Measurements from ENCODE around the gene HOOK1.
"Not testable (repeated sequence)": the region's sequence is repeated elsewhere in the genome, so short reads cannot be mapped to it uniquely, and the experiment has no call there.

DNA sequence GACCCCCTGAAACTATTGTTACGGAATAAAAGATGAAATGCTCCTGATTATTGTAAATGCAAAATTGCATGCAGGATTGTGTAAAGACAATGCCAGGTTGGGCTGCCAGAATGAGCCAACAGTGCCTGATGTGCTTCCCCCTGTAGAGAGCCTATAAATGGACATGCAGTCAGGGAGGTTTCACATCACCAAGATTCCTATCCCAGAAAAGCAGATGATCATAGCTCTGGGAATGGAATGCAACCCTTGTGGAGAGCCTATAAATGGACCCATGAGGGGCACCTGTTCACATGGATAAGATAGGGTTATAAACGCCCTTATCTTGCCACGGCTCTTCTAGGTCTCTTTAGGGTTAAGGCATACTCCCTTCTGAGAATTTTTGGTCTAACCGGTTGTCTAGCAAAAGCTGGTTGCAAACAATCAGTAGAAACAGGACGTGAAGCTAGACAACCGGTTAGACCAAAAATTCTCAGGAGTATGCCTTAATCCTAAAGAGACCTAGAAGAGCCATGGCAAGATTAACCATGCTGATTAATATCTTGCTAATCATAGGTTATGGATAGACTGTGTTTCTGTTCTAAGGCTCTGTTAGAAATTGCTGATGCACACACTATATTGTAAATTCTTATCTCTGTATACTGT is 106.6 kb downstream of the HOOK1 start:
- TF ChIP-seq, protein P1, sequence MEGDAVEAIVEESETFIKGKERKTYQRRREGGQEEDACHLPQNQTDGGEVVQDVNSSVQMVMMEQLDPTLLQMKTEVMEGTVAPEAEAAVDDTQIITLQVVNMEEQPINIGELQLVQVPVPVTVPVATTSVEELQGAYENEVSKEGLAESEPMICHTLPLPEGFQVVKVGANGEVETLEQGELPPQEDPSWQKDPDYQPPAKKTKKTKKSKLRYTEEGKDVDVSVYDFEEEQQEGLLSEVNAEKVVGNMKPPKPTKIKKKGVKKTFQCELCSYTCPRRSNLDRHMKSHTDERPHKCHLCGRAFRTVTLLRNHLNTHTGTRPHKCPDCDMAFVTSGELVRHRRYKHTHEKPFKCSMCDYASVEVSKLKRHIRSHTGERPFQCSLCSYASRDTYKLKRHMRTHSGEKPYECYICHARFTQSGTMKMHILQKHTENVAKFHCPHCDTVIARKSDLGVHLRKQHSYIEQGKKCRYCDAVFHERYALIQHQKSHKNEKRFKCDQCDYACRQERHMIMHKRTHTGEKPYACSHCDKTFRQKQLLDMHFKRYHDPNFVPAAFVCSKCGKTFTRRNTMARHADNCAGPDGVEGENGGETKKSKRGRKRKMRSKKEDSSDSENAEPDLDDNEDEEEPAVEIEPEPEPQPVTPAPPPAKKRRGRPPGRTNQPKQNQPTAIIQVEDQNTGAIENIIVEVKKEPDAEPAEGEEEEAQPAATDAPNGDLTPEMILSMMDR (IDR thresholded peaks at IDR 0.05): not testable (repeated sequence)
- not testable (repeated sequence) for TF ChIP-seq POLR2A (IDR thresholded peaks at IDR 0.05)
